Kidney (tissue), 14 donors: Measurements from ENCODE around the gene HOXD1. TPM values are rescaled to one million over a fixed set of nuclear protein-coding genes. Genes with fewer than 3 reads are reported as not detected.
A peak's percentile ranks its signal among the peaks of the same experiment; 100 is the strongest.

ENCODE experiments used
- DNase-seq, 5 donors: peaks; one replicate each; pipeline ENCODE4 v3.0.0-alpha.2; 2013 to 2020
- FAIRE-seq: peaks from 2 replicates; lab custom pipeline; 2012; peaks lifted over from hg19 to GRCh38; lab: Jason Lieb, UNC
- H3K27ac ChIP-seq, 2 donors: one replicate each; pipeline ENCODE4 v1.7.0; 2013; ENCODE audit warnings: low read depth in 2 of 2, low read length in 2 of 2, inconsistent platforms in 1 of 2
- H3K27me3 ChIP-seq: one replicate; pipeline ENCODE4 v1.7.1; 2013; ENCODE audit warnings: low read length, inconsistent platforms; ENCODE audit not compliant: control insufficient read depth, insufficient read depth
- H3K36me3 ChIP-seq, 3 donors: one replicate each; pipeline versions ENCODE4 v1.7.0 to v1.7.1; 2013; ENCODE audit warnings: low read length in 3 of 3, control low read depth in 1 of 3, inconsistent platforms in 1 of 3; ENCODE audit not compliant: insufficient read depth in 3 of 3, control insufficient read depth in 2 of 3
- H3K4me1 ChIP-seq, 3 donors: one replicate each; pipeline versions ENCODE4 v1.7.0 to v1.7.1; 2013; ENCODE audit warnings: low read length in 3 of 3, inconsistent platforms in 1 of 3, low read depth in 1 of 3; ENCODE audit not compliant: control insufficient read depth in 2 of 3, insufficient read depth in 2 of 3
- H3K4me3 ChIP-seq, 3 donors: one replicate each; pipeline versions ENCODE4 v1.7.0 to v1.8.1; 2013; ENCODE audit warnings: low read length in 3 of 3, control low read depth in 1 of 3, inconsistent platforms in 1 of 3
- H3K9ac ChIP-seq, 3 donors: one replicate each; pipeline versions ENCODE4 v1.7.0 to v1.7.1; 2013; ENCODE audit warnings: low read length in 3 of 3, control low read depth in 1 of 3, inconsistent platforms in 1 of 3
- H3K9me3 ChIP-seq, 3 donors: one replicate each; pipeline versions ENCODE4 v1.7.0 to v1.7.1; 2013; ENCODE audit warnings: low read length in 3 of 3, control low read depth in 1 of 3, inconsistent platforms in 1 of 3; ENCODE audit not compliant: control insufficient read depth in 2 of 3, insufficient read depth in 1 of 3
- intact Hi-C: fragments of 100-400 bp; cut with DNase I; formaldehyde crosslinking; loops from one replicate; pipeline ENCODE4 v1.11.1; 2022
- polyA plus RNA-seq: library from polyadenylated mRNA; stranded (reverse); fragments of 350-450 nt; fragmentation: Illumina TruSeq; extraction: RNeasy Lipid Tissue Mini Kit (QIAGEN cat#74804); gene quantifications from one replicate; pipeline ENCODE4 v1.2.3, GENCODE V29; 2014; ENCODE audit warnings: low read depth, low replicate concordance; ENCODE audit not compliant: insufficient read depth
- total RNA-seq: library from RNA; stranded (reverse); fragmentation: NEBNext Ultra II Directional; extraction: Animal tissue kit (Norgen Biotek cat#: 25700); gene quantifications from one replicate; pipeline ENCODE4 v1.2.1, GENCODE V29; 2021
- TF ChIP-seq, protein P1 (sequence below): IDR thresholded peaks from 3 replicates; pipeline ENCODE4 v1.5.1; 2012; ENCODE audit warnings: mild to moderate bottlenecking, moderate library complexity, borderline replicate concordance; ENCODE audit not compliant: insufficient read depth; ENCODE audit errors: extremely low read depth
- donor health status: control.
- donor health status: control.
- donor health status: control.
- donor health status: control.
- donor health status: control.
- donor health status: DM: yes; HTN: yes; CAD: no.
- donor health status: Normal renal cell carcinoma (clear cell type).

Gene HOXD1
- total and polyA plus RNA-seq, 2 donors from 2014 or later: 4.3 to 11.3 TPM

DNA sequence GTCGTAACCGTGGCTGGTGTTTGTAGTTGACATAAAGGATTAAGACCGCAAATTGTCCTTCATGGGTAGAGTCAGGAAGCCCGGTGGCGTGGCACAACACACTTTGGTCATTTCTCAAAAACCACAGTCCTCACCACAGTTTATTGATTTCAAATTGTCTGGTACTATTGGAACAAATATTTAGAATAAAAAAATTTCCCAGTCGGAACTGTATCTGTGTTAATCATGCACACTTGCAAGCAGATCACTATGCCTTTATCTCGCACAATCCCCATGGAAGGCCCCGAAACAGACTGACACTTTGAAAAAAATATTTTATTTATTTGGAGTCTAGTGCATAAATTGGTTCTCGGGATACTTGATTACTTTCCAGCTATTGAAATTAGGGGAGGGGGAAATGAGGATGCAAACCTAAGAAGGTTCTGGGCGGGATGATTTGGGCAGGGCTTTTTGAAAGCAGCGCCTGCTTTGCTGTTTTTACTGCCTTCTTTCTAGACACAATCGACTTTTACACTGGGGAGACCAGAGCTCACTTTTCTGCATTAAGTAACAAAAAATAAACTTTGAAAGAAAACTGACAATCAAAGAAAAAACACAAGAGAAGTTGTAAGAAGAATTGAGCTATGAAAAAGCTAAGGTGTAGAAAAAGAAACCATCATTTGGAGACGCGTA lies 15.4 kb upstream of the HOXD1 start:
- H3K36me3 ChIP-seq: no peaks in the 10 kb centered on the region
- TF ChIP-seq, protein P1, sequence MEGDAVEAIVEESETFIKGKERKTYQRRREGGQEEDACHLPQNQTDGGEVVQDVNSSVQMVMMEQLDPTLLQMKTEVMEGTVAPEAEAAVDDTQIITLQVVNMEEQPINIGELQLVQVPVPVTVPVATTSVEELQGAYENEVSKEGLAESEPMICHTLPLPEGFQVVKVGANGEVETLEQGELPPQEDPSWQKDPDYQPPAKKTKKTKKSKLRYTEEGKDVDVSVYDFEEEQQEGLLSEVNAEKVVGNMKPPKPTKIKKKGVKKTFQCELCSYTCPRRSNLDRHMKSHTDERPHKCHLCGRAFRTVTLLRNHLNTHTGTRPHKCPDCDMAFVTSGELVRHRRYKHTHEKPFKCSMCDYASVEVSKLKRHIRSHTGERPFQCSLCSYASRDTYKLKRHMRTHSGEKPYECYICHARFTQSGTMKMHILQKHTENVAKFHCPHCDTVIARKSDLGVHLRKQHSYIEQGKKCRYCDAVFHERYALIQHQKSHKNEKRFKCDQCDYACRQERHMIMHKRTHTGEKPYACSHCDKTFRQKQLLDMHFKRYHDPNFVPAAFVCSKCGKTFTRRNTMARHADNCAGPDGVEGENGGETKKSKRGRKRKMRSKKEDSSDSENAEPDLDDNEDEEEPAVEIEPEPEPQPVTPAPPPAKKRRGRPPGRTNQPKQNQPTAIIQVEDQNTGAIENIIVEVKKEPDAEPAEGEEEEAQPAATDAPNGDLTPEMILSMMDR: no peak
- peak overlapping the region; percentile 7 to 77 (median 43) for H3K9ac ChIP-seq
- peak overlapping the region; percentile 51 to 58 (median 53) for H3K4me3 ChIP-seq
- H3K27ac ChIP-seq: peak overlapping the region; percentile 71 to 85
- FAIRE-seq (no peak), DNase-seq (peak in 3 of 5 donors; percentile 33 to 68 (median 43))
- peaks cover 6 to 16% (median 9%) of the 10 kb centered on the region in 3 donors for H3K4me1 ChIP-seq
- intact Hi-C loops: no loop called here
- no peaks in the 10 kb centered on the region for H3K27me3 ChIP-seq
- no peaks in the 10 kb centered on the region for H3K9me3 ChIP-seq

DNA sequence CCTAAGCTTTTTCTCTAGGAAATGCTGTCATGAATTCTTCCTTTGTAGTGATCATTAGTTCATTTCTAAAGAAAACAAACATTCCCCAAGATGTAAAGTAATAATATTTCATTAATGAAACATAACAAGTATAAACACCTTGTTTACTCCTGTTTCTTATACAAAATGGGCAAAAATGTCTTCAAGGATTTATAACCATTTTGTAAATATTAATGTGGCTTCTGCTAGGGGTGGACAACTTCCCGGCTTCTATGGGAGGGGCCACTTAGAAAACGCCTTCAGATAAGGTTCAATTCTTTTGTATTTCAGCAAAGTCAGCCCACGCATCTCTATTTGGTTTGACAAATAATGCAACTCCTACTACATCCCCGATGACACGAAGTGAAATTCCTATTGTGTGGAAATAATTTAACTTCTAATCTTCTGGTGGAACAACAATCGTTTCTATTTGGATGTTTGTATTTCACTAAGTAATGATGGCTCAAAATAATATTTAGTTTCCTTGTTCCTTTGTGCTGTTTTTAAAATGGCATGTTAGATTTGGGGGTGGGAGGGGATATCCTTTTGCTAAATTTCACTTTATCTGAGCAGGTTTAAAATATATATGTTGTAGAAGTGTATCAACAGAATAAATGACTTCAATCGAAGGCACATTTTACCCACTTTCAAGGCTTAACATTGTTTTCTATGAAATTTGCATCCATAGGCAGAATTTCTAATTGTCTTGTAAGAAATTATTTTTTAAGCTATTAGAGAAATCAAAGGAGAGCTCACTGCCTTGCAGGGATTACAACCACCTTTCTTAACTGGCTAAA lies 14.7 kb upstream of the HOXD1 start:
- FAIRE-seq (no peak), DNase-seq (peak in 2 of 5 donors; percentile 37 to 66)
- Histone ChIP-seq H3K27ac (peak overlapping the region; percentile 86 to 87), H3K4me1 (peaks cover 6 to 16% (median 9%) of the 10 kb centered on the region in 3 donors), H3K9ac (peak overlapping the region; percentile 27 to 77 (median 56)), H3K4me3 (peak overlapping the region; percentile 51 to 58 (median 53)), H3K27me3 (no peaks in the 10 kb centered on the region), H3K36me3 (no peaks in the 10 kb centered on the region), H3K9me3 (no peaks in the 10 kb centered on the region)
- intact Hi-C loops: no loop called here
- TF ChIP-seq, protein P1: no peak

DNA sequence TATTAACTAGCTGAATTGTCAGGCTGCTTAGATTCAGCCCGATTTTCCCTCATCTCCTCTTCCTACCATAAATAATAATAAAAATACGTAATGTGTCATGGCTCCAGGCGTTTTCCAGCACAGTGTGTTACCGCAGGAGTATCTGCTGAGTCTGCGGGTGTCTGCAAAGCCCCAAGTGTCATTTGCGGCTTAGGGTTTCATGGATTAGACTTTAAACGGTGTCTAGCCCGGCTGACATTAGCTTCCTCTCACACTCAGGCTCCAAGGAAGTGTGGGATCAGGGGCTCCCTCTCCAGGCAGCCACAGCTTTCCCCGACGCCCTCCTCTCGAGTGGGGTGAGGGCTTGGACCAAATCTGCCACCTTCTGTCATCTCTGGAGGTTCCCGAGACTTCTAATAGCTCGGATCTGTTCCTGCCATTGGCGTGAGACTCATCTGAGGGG lies 14.1 kb upstream of the HOXD1 start:
- no peaks in the 10 kb centered on the region for H3K9me3 ChIP-seq
- peak overlapping the region; percentile 27 to 77 (median 56) for H3K9ac ChIP-seq
- peak in 2 of 5 donors; percentile 84 to 88 for DNase-seq
- no peak for FAIRE-seq
- H3K27me3 ChIP-seq: no peaks in the 10 kb centered on the region
- TF ChIP-seq, protein P1: no peak
- H3K36me3 ChIP-seq: no peaks in the 10 kb centered on the region
- H3K4me3 ChIP-seq: peak overlapping the region; percentile 49 to 58 (median 53)
- intact Hi-C loops: no loop called here
- H3K27ac ChIP-seq: peak overlapping the region; percentile 86 to 87
- peaks cover 9 to 16% (median 15%) of the 10 kb centered on the region in 3 donors for H3K4me1 ChIP-seq
